ENCODE data around the gene SIDT2. TPM values are rescaled to one million over a fixed set of nuclear protein-coding genes. Genes with fewer than 3 reads are reported as not detected.

Gene SIDT2
- total RNA-seq, 1 experiment from 2014 or later, result 27.6 TPM

DNA sequence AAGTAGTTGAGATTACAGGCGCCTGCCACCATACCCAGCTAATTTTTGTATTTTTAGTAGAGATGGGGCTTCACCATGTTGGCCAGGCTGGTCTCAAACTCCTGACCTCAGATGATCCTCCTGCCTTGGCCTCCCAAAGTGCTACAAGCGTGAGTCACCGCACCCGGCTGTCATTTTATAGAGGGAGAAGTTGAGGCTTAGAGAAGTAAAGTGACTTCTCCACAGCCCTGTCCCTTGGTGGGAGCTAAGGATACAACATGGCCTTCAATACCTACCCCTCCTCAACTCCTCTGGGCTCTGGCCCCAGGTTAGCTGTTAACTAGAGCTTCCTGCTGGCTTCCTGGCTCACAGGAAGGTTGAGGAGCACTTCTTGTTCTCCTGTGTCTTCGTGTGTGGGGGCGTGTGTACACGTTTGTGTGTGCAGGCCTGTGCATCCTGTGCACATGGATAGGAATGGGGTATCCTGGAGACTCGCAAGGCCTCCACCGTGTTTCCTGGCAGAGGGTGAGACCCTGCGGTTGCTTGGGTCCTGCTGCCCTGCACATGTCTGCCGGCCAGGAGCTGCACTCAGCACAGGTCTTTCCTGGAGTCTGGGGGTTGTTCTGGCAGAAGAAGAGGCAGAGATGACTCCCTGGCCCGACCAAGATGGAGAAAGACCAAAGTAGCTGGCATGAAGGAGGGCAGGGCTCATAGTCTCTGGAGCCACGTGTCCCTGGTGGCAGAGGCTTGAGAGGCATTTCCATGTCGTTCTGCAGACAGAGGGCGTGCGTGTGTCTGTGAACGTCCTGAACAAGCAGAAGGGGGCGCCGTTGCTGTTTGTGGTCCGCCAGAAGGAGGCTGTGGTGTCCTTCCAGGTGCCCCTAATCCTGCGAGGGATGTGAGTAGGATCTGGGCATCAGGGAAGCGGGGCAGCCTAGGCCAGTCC, 2.4 kb downstream of the SIDT2 start (continued):
- 0 out of 2 replicates have a peak, but pooled peaks have one; percentile 43 for TF ChIP-seq SP1 (CRISPR knock-in tag; conservative IDR thresholded peaks at IDR 0.05)
- no peak for TF ChIP-seq NFYB (CRISPR knock-in tag; conservative IDR thresholded peaks at IDR 0.05; ENCODE audit: low read depth)
- TF ChIP-seq, protein P1, sequence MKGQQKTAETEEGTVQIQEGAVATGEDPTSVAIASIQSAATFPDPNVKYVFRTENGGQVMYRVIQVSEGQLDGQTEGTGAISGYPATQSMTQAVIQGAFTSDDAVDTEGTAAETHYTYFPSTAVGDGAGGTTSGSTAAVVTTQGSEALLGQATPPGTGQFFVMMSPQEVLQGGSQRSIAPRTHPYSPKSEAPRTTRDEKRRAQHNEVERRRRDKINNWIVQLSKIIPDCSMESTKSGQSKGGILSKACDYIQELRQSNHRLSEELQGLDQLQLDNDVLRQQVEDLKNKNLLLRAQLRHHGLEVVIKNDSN (CRISPR knock-in tag; IDR thresholded peaks at IDR 0.05), result peak; percentile 83
- no peak for TF ChIP-seq GRHL2 (CRISPR knock-in tag; IDR thresholded peaks at IDR 0.05; ENCODE audit: insufficient replicate concordance, severe bottlenecking)
- TF ChIP-seq ZNF232 (CRISPR knock-in tag; IDR thresholded peaks at IDR 0.05), result no peak
- TF ChIP-seq CREB1 (CRISPR knock-in tag; IDR thresholded peaks at IDR 0.05), result no peak

DNA sequence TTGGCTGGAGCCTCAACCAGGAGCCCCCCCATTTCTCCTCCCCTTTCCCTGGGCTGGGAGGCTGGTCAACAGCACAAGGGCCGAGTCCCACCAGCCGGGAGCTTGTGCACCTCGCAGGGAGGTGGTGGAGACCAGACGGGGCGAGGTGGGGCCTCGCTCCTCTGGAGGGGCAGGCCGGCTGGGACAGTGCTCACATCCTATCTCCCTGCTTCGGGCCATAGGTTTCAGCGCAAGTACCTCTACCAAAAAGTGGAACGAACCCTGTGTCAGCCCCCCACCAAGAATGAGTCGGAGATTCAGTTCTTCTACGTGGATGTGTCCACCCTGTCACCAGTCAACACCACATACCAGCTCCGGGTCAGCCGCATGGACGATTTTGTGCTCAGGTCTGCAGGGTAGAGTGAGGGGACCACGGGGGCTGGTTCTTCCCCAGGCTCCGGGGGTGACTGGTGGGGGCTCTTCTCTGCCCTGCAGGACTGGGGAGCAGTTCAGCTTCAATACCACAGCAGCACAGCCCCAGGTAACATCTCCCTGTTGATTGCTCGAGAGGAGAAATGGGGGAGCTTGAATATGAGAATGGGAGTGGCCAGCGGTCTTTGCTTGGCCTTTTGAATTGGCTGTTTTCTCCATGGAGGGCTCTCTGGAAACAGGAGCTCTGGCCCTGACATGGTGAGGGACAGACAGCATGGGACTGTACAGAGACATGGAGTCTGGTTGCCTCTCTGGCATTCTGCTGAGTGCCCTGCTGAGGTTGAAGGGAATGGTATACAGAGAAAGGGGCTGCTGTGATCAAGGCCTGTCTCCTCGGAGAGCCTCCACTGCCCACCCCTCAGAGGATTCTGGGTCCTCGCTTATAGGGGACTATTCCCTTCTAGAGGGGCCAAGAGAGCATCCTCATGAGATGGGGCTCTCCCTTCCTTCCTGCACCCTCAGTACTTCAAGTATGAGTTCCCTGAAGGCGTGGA, 3.3 kb downstream of the SIDT2 start:
- Mint-ChIP-seq H3K36me3 (peaks cover 4% of the 10 kb centered on the region; the same call in 1 of the 2 replicates), H3K4me3 (no peak overlapping the region), H3K27ac (no peak overlapping the region), H3K4me1 (peaks cover 26% of the 10 kb centered on the region), H3K27me3 (ENCODE audit: low read depth) (peaks cover 6% of the 10 kb centered on the region), H3K9me3 (no peaks in the 10 kb centered on the region)
- DNase-seq (ENCODE audit: low spot score), result no peak
- TF ChIP-seq, protein P2, sequence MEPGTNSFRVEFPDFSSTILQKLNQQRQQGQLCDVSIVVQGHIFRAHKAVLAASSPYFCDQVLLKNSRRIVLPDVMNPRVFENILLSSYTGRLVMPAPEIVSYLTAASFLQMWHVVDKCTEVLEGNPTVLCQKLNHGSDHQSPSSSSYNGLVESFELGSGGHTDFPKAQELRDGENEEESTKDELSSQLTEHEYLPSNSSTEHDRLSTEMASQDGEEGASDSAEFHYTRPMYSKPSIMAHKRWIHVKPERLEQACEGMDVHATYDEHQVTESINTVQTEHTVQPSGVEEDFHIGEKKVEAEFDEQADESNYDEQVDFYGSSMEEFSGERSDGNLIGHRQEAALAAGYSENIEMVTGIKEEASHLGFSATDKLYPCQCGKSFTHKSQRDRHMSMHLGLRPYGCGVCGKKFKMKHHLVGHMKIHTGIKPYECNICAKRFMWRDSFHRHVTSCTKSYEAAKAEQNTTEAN (CRISPR knock-in tag; IDR thresholded peaks at IDR 0.05), result 0 out of 2 replicates have a peak, but pooled peaks have one; percentile 46
- TF ChIP-seq TCF7 (CRISPR knock-in tag; IDR thresholded peaks at IDR 0.05; ENCODE audit: low read depth) (no peak), PRRX2 (CRISPR knock-in tag; IDR thresholded peaks at IDR 0.05) (no peak), ZNF232 (CRISPR knock-in tag; IDR thresholded peaks at IDR 0.05) (no peak), NFYB (CRISPR knock-in tag; conservative IDR thresholded peaks at IDR 0.05; ENCODE audit: low read depth) (no peak), EMX1 (CRISPR knock-in tag; IDR thresholded peaks at IDR 0.05) (no peak)
- no peak for ATAC-seq
- CTCF ChIA-PET, result interaction anchor here (0.6 to 5.6 kb wide), 18 partner anchors 9 to 391 kb away, joined by 3 to 68 read pairs (median 9); partner anchors contain the start of genes APOA5, CEP164, PAFAH1B2 and PCSK7
- POLR2A ChIA-PET, result no interaction called here

DNA sequence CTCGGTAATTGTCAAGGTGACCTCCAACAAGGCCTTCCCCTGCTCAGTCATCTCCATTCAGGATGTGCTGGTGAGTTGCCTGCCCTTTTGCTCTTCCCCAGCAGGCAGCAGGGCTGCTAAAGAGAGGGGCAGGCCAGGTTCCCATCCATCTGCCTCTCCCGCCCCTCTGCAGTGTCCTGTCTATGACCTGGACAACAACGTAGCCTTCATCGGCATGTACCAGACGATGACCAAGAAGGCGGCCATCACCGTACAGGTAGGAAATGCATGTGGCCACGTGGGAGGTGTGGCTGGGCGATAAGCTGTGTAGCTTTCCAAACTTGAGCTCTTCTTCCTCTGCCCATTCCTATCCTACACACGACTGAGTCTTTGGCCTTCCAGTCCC, 4.0 kb downstream of the SIDT2 start:
- ATAC-seq (no peak), DNase-seq (ENCODE audit: low spot score) (no peak)
- CTCF ChIA-PET, result interaction anchor here (1.9 to 5.6 kb wide), 4 partner anchors 10 to 49 kb away, joined by 15 to 48 read pairs (median 36); partner anchors contain the start of genes PCSK7 and RNF214
- Mint-ChIP-seq H3K36me3 (peaks cover 4% of the 10 kb centered on the region; the same call in 1 of the 2 replicates), H3K4me3 (no peak overlapping the region), H3K4me1 (peaks cover 26% of the 10 kb centered on the region), H3K27ac (no peak overlapping the region; the same call in 1 of the 2 replicates), H3K27me3 (ENCODE audit: low read depth) (peaks cover 6% of the 10 kb centered on the region), H3K9me3 (no peaks in the 10 kb centered on the region)
- POLR2A ChIA-PET, result no interaction called here
- TF ChIP-seq, protein P3, sequence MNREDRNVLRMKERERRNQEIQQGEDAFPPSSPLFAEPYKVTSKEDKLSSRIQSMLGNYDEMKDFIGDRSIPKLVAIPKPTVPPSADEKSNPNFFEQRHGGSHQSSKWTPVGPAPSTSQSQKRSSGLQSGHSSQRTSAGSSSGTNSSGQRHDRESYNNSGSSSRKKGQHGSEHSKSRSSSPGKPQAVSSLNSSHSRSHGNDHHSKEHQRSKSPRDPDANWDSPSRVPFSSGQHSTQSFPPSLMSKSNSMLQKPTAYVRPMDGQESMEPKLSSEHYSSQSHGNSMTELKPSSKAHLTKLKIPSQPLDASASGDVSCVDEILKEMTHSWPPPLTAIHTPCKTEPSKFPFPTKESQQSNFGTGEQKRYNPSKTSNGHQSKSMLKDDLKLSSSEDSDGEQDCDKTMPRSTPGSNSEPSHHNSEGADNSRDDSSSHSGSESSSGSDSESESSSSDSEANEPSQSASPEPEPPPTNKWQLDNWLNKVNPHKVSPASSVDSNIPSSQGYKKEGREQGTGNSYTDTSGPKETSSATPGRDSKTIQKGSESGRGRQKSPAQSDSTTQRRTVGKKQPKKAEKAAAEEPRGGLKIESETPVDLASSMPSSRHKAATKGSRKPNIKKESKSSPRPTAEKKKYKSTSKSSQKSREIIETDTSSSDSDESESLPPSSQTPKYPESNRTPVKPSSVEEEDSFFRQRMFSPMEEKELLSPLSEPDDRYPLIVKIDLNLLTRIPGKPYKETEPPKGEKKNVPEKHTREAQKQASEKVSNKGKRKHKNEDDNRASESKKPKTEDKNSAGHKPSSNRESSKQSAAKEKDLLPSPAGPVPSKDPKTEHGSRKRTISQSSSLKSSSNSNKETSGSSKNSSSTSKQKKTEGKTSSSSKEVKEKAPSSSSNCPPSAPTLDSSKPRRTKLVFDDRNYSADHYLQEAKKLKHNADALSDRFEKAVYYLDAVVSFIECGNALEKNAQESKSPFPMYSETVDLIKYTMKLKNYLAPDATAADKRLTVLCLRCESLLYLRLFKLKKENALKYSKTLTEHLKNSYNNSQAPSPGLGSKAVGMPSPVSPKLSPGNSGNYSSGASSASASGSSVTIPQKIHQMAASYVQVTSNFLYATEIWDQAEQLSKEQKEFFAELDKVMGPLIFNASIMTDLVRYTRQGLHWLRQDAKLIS (CRISPR knock-in tag; IDR thresholded peaks at IDR 0.05; ENCODE audit: borderline replicate concordance), result no peak
- TF ChIP-seq RELA (CRISPR knock-in tag; IDR thresholded peaks at IDR 0.05; ENCODE audit: borderline replicate concordance) (no peak), TCF7 (CRISPR knock-in tag; IDR thresholded peaks at IDR 0.05; ENCODE audit: low read depth) (no peak), FOXP1 (CRISPR knock-in tag; IDR thresholded peaks at IDR 0.05; ENCODE audit: borderline replicate concordance) (no peak), SMAD4 (CRISPR knock-in tag; IDR thresholded peaks at IDR 0.05) (no peak), ZNF416 (CRISPR knock-in tag; IDR thresholded peaks at IDR 0.05) (no peak), TEAD4 (CRISPR knock-in tag; IDR thresholded peaks at IDR 0.05) (no peak), PRRX2 (CRISPR knock-in tag; IDR thresholded peaks at IDR 0.05) (no peak), NFYB (CRISPR knock-in tag; conservative IDR thresholded peaks at IDR 0.05; ENCODE audit: low read depth) (no peak)
- TF ChIP-seq, protein P4, sequence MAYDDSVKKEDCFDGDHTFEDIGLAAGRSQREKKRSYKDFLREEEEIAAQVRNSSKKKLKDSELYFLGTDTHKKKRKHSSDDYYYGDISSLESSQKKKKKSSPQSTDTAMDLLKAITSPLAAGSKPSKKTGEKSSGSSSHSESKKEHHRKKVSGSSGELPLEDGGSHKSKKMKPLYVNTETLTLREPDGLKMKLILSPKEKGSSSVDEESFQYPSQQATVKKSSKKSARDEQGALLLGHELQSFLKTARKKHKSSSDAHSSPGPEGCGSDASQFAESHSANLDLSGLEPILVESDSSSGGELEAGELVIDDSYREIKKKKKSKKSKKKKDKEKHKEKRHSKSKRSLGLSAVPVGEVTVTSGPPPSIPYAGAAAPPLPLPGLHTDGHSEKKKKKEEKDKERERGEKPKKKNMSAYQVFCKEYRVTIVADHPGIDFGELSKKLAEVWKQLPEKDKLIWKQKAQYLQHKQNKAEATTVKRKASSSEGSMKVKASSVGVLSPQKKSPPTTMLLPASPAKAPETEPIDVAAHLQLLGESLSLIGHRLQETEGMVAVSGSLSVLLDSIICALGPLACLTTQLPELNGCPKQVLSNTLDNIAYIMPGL (CRISPR knock-in tag; IDR thresholded peaks at IDR 0.05), result no peak
- TF ChIP-seq, protein P5, sequence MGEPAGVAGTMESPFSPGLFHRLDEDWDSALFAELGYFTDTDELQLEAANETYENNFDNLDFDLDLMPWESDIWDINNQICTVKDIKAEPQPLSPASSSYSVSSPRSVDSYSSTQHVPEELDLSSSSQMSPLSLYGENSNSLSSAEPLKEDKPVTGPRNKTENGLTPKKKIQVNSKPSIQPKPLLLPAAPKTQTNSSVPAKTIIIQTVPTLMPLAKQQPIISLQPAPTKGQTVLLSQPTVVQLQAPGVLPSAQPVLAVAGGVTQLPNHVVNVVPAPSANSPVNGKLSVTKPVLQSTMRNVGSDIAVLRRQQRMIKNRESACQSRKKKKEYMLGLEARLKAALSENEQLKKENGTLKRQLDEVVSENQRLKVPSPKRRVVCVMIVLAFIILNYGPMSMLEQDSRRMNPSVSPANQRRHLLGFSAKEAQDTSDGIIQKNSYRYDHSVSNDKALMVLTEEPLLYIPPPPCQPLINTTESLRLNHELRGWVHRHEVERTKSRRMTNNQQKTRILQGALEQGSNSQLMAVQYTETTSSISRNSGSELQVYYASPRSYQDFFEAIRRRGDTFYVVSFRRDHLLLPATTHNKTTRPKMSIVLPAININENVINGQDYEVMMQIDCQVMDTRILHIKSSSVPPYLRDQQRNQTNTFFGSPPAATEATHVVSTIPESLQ (CRISPR knock-in tag; IDR thresholded peaks at IDR 0.05), result no peak

All from WTC11 (cell line).